HepG2 (cell line): ENCODE measurements around the gene SNAI1. TPM values are rescaled to one million over a fixed set of nuclear protein-coding genes. Genes with fewer than 3 reads are reported as not detected.

Source experiments
- EP300 ChIP-seq, 3 experiments: sonication (generic) in 1 of 3; formaldehyde crosslinking in 1 of 3; IDR thresholded peaks; 2 replicates each; pipeline versions ENCODE4 v1.5.1 to v1.6.1; 2011 to 2020; ENCODE audit warnings: low read depth in 2 of 3, low read length in 2 of 3, borderline replicate concordance in 1 of 3, improper control_type of control experiment in 1 of 3, mild to moderate bottlenecking in 1 of 3, missing genetic modification reagents in 1 of 3, moderate library complexity in 1 of 3
- FOXO1 ChIP-seq: sonication (generic); formaldehyde crosslinking; IDR thresholded peaks from 2 replicates; pipeline ENCODE4 v1.4.0; 2020; ENCODE audit warnings: missing genetic modification reagents
- GATAD1 ChIP-seq: IDR thresholded peaks from 2 replicates; pipeline ENCODE4 v1.6.1; 2016; ENCODE audit warnings: missing genetic modification reagents, missing compliant biosample characterization
- HNF4G ChIP-seq, 2 experiments: sonication (generic) in 1 of 2; formaldehyde crosslinking in 1 of 2; IDR thresholded peaks; 2 replicates each; pipeline versions ENCODE4 v1.4.0 to v1.6.1; 2011 to 2020; ENCODE audit warnings: borderline replicate concordance in 2 of 2, low read depth in 2 of 2, mild to moderate bottlenecking in 2 of 2, low read length in 1 of 2, missing genetic modification reagents in 1 of 2, moderate library complexity in 1 of 2
- JARID2 ChIP-seq: sonication (generic); formaldehyde crosslinking; IDR thresholded peaks from 2 replicates; pipeline ENCODE4 v1.8.1; 2023; ENCODE audit warnings: missing genetic modification reagents, inconsistent platforms; ENCODE audit not compliant: insufficient replicate concordance
- NRL ChIP-seq: sonication (generic); formaldehyde crosslinking; IDR thresholded peaks from 2 replicates; pipeline ENCODE4 v1.5.0; 2020; ENCODE audit warnings: missing genetic modification reagents, mild to moderate bottlenecking, moderate library complexity, borderline replicate concordance
- PHF21A ChIP-seq: sonication (generic); formaldehyde crosslinking; IDR thresholded peaks from 2 replicates; pipeline ENCODE4 v1.5.0; 2020; ENCODE audit warnings: mild to moderate bottlenecking, missing genetic modification reagents
- SOX6 ChIP-seq, 2 experiments: fragments of 450-650 bp in 1 of 2; sonication (generic) in 1 of 2; formaldehyde crosslinking in 1 of 2; IDR thresholded peaks; 2 replicates each; pipeline versions ENCODE4 v1.4.0 to v1.6.1; 2017 to 2020; ENCODE audit warnings: antibody characterized with exemption in 1 of 2, mild to moderate bottlenecking in 1 of 2, missing genetic modification reagents in 1 of 2
- ZBTB21 ChIP-seq: sonication (generic); formaldehyde crosslinking; IDR thresholded peaks from 2 replicates; pipeline ENCODE4 v1.4.0; 2020; ENCODE audit warnings: missing genetic modification reagents
- ZMYM4 ChIP-seq: sonication (generic); formaldehyde crosslinking; IDR thresholded peaks from 2 replicates; pipeline ENCODE4 v1.8.1; 2023; ENCODE audit warnings: mild to moderate bottlenecking, missing genetic modification reagents
- ZNF331 ChIP-seq: sonication (generic); formaldehyde crosslinking; IDR thresholded peaks from 2 replicates; pipeline ENCODE4 v1.4.0; 2020; ENCODE audit warnings: missing genetic modification reagents
- ZNF350 ChIP-seq: sonication (generic); formaldehyde crosslinking; IDR thresholded peaks from 2 replicates; pipeline ENCODE4 v1.4.0; 2020; ENCODE audit warnings: mild to moderate bottlenecking, low read depth, missing genetic modification reagents, borderline replicate concordance
- ZNF784 ChIP-seq: sonication (generic); formaldehyde crosslinking; IDR thresholded peaks from 2 replicates; pipeline ENCODE4 v1.5.1; 2020; ENCODE audit warnings: missing genetic modification reagents, mild to moderate bottlenecking, borderline replicate concordance
- ZNF816 ChIP-seq: sonication (generic); formaldehyde crosslinking; IDR thresholded peaks from 2 replicates; pipeline ENCODE4 v1.8.0; 2022; ENCODE audit warnings: missing genetic modification reagents, mild to moderate bottlenecking, borderline replicate concordance
- polyA plus RNA-seq, 8 experiments: library from polyadenylated mRNA; depleted of rRNA in 3 of 8; stranded (reverse) in 7 of 8; unstranded in 1 of 8; fragments of >200 nt; fragmentation: Illumina TruSeq in 4 of 8; extraction: Trizol in 4 of 8; gene quantifications; 2 replicates each; pipeline versions ENCODE4 v1.2.1 to v1.2.3, GENCODE V29; 2011 to 2016; ENCODE audit warnings: low read depth in 4 of 8, missing spikeins in 1 of 8, mixed read lengths in 1 of 8; ENCODE audit not compliant: insufficient read depth in 1 of 8
- total RNA-seq, 5 experiments: library from RNA; depleted of rRNA; stranded (reverse); fragments of >200 nt; fragmentation: Illumina TruSeq; extraction: Trizol; gene quantifications; 2 replicates each; pipeline ENCODE4 v1.2.3, GENCODE V29; 2016; ENCODE audit warnings: low read depth in 1 of 5
- TF ChIP-seq, protein P1 (sequence below): sonication (generic); formaldehyde crosslinking; conservative IDR thresholded peaks from 2 replicates; pipeline ENCODE4 v1.4.0; 2020; ENCODE audit warnings: mild to moderate bottlenecking, missing genetic modification reagents, moderate library complexity
- TF ChIP-seq, protein P2 (sequence below): sonication (generic); formaldehyde crosslinking; IDR thresholded peaks from 2 replicates; pipeline ENCODE4 v1.4.0; 2020; ENCODE audit warnings: mild to moderate bottlenecking, missing genetic modification reagents
- TF ChIP-seq, protein P3 (sequence below): sonication (generic); formaldehyde crosslinking; IDR thresholded peaks from 2 replicates; pipeline ENCODE4 v1.5.0; 2020; ENCODE audit warnings: mild to moderate bottlenecking, missing genetic modification reagents
- TF ChIP-seq, protein P4 (sequence below): IDR thresholded peaks from 2 replicates; pipeline ENCODE4 v1.6.1; 2016

Gene SNAI1
- total and polyA plus RNA-seq, 2 of the 13 experiments (the other 11 are each of a cell fraction or from before 2014, with no cell fraction given): 1.3 to 1.4 TPM

DNA sequence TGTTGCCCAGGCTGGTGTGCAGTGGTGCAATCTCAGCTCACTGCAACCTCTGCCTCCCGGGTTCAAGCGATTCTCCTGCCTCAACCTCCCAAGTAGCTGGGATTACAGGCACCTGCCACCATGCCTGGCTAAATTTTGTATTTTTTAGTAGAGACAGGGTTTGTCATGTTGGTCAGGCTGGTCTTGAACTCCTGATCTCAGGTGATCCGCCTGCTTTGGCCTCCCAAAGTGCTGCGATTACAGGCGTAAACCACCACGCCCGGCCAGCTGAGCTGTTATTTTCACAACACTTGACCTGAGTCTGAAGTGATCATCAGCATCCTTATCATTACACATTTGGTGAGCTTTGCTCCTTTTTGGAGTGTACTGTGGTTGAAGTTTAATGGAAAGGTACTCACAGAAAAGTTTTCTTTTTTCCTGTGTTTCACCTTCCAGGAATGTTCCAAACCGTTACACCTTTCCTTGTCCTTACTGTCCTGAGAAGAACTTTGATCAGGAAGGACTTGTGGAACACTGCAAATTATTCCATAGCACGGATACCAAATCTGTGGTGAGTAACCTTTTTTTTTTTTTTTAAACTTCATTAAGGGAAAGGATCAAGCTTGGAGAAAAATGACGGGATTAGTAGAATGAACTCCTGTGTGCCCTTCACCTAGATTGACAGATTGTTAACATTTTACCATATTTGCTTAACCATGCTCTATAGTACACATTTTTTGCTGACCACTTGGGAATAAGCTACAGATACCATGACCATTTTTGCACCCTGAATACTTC lies 36.9 kb upstream of the SNAI1 start (continued):
- TF ChIP-seq EP300 (IDR thresholded peaks at IDR 0.05; ENCODE audit: low read depth in 2 of 2, low read length in 2 of 2) (peak in 1 of 2 experiments; percentile 74; a peak in 2 of 4 replicates), EP300 (CRISPR knock-in tag; IDR thresholded peaks at IDR 0.05; ENCODE audit: borderline replicate concordance) (peak; percentile 73; the same call in 1 of the 2 replicates), PHF21A (CRISPR knock-in tag) (peak; percentile 90), NRL (peak; percentile 46; the same call in 1 of the 2 replicates), HNF4G (IDR thresholded peaks at IDR 0.05; ENCODE audit: borderline replicate concordance, low read depth, low read length) (peak; percentile 81), HNF4G (CRISPR knock-in tag; IDR thresholded peaks at IDR 0.05; ENCODE audit: borderline replicate concordance, low read depth) (peak; percentile 89; the same call in 1 of the 2 replicates), ZBTB21 (CRISPR knock-in tag) (peak; percentile 19; the same call in 1 of the 2 replicates), GATAD1 (CRISPR knock-in tag) (0 out of 2 replicates have a peak, but pooled peaks have one; percentile 10), SOX6 (IDR thresholded peaks at IDR 0.05) (no peak), SOX6 (CRISPR knock-in tag; IDR thresholded peaks at IDR 0.05) (peak; percentile 86), JARID2 (no peak), ZNF331 (peak; percentile 66; the same call in 1 of the 2 replicates), ZNF350 (CRISPR knock-in tag) (peak; percentile 89; the same call in 1 of the 2 replicates), ZNF816 (CRISPR knock-in tag) (0 out of 2 replicates have a peak, but pooled peaks have one; percentile 53), ZMYM4 (CRISPR knock-in tag) (peak; percentile 77), FOXO1 (CRISPR knock-in tag) (peak; percentile 62; the same call in 1 of the 2 replicates), ZNF784 (CRISPR knock-in tag) (peak; percentile 34; the same call in 1 of the 2 replicates)
- TF ChIP-seq, protein P1, sequence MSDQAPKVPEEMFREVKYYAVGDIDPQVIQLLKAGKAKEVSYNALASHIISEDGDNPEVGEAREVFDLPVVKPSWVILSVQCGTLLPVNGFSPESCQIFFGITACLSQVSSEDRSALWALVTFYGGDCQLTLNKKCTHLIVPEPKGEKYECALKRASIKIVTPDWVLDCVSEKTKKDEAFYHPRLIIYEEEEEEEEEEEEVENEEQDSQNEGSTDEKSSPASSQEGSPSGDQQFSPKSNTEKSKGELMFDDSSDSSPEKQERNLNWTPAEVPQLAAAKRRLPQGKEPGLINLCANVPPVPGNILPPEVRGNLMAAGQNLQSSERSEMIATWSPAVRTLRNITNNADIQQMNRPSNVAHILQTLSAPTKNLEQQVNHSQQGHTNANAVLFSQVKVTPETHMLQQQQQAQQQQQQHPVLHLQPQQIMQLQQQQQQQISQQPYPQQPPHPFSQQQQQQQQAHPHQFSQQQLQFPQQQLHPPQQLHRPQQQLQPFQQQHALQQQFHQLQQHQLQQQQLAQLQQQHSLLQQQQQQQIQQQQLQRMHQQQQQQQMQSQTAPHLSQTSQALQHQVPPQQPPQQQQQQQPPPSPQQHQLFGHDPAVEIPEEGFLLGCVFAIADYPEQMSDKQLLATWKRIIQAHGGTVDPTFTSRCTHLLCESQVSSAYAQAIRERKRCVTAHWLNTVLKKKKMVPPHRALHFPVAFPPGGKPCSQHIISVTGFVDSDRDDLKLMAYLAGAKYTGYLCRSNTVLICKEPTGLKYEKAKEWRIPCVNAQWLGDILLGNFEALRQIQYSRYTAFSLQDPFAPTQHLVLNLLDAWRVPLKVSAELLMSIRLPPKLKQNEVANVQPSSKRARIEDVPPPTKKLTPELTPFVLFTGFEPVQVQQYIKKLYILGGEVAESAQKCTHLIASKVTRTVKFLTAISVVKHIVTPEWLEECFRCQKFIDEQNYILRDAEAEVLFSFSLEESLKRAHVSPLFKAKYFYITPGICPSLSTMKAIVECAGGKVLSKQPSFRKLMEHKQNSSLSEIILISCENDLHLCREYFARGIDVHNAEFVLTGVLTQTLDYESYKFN (CRISPR knock-in tag): peak; percentile 98
- TF ChIP-seq, protein P2, sequence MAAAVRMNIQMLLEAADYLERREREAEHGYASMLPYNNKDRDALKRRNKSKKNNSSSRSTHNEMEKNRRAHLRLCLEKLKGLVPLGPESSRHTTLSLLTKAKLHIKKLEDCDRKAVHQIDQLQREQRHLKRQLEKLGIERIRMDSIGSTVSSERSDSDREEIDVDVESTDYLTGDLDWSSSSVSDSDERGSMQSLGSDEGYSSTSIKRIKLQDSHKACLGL: no peak
- TF ChIP-seq, protein P3, sequence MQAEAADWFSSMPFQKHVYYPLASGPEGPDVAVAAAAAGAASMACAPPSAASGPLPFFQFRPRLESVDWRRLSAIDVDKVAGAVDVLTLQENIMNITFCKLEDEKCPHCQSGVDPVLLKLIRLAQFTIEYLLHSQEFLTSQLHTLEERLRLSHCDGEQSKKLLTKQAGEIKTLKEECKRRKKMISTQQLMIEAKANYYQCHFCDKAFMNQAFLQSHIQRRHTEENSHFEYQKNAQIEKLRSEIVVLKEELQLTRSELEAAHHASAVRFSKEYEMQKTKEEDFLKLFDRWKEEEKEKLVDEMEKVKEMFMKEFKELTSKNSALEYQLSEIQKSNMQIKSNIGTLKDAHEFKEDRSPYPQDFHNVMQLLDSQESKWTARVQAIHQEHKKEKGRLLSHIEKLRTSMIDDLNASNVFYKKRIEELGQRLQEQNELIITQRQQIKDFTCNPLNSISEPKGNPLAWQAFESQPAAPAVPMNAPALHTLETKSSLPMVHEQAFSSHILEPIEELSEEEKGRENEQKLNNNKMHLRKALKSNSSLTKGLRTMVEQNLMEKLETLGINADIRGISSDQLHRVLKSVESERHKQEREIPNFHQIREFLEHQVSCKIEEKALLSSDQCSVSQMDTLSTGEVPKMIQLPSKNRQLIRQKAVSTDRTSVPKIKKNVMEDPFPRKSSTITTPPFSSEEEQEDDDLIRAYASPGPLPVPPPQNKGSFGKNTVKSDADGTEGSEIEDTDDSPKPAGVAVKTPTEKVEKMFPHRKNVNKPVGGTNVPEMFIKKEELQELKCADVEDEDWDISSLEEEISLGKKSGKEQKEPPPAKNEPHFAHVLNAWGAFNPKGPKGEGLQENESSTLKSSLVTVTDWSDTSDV (CRISPR knock-in tag): no peak
- TF ChIP-seq, protein P4, sequence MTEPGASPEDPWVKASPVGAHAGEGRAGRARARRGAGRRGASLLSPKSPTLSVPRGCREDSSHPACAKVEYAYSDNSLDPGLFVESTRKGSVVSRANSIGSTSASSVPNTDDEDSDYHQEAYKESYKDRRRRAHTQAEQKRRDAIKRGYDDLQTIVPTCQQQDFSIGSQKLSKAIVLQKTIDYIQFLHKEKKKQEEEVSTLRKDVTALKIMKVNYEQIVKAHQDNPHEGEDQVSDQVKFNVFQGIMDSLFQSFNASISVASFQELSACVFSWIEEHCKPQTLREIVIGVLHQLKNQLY (CRISPR knock-in tag): peak; percentile 36; the same call in 1 of the 2 replicates
